IPS DF 6.9 (cell line): ENCODE results near the gene HTR1B.

Experiments used
- DNase-seq: peaks from one replicate; pipeline ENCODE4 v3.0.0-alpha.2; 2013; ENCODE audit warnings: low read depth, low spot score
- H3K27ac ChIP-seq: one replicate; pipeline ENCODE4 v1.5.1; 2013; ENCODE audit warnings: low read length, control low read depth
- H3K27me3 ChIP-seq: 2 replicates; pipeline ENCODE4 v1.6.1; 2013; ENCODE audit warnings: mild to moderate bottlenecking, low read length; ENCODE audit not compliant: control insufficient read depth, insufficient read depth
- H3K36me3 ChIP-seq: 2 replicates; pipeline ENCODE4 v1.6.1; 2013; ENCODE audit warnings: low read length; ENCODE audit not compliant: control insufficient read depth, insufficient read depth
- H3K4me1 ChIP-seq: 2 replicates; pipeline ENCODE4 v1.6.1; 2013; ENCODE audit warnings: low read length; ENCODE audit not compliant: control insufficient read depth, insufficient read depth
- H3K4me3 ChIP-seq: 2 replicates; pipeline ENCODE4 v1.5.1; 2013; ENCODE audit warnings: mild to moderate bottlenecking, low read length
- H3K9me3 ChIP-seq: 2 replicates; pipeline ENCODE4 v1.6.1; 2013; ENCODE audit warnings: low read length, inconsistent platforms; ENCODE audit not compliant: control insufficient read depth, insufficient read depth
- WGBS: extraction: QIAGEN DNeasy Blood & Tissue Kit; methylation state at CpG from one replicate; pipeline ENCODE4 v1.1.7; 2013; ENCODE audit warnings: mixed read lengths, missing lambda C conversion rate; ENCODE audit not compliant: insufficient read length, insufficient coverage; 5-methylcytosine and 5-hydroxymethylcytosine counted together

The HTR1B gene

GRCh38 chr6:77468939-77469338 is 5.6 kb upstream of the HTR1B start:
- Histone ChIP-seq H3K4me1 (no peaks in the 10 kb centered on the region), H3K9me3 (no peaks in the 10 kb centered on the region), H3K27me3 (peaks cover 13% of the 10 kb centered on the region; the same call in 1 of the 2 replicates), H3K4me3 (no peak overlapping the region), H3K36me3 (no peaks in the 10 kb centered on the region), H3K27ac (no peak overlapping the region)
- DNase-seq: no peak
- 100% methylated on average over 1 of the region's 6 CpGs for whole genome bisulfite sequencing

GRCh38 chr6:77466451-77467437 is 3.5 kb upstream of the HTR1B start:
- peaks cover 22% of the 10 kb centered on the region; the same call in 1 of the 2 replicates for H3K27me3 ChIP-seq
- H3K36me3 ChIP-seq: no peaks in the 10 kb centered on the region
- H3K27ac ChIP-seq: no peak overlapping the region
- peaks cover 2% of the 10 kb centered on the region; the same call in 1 of the 2 replicates for H3K4me1 ChIP-seq
- no peak for DNase-seq
- peak overlapping the region; percentile 68; the same call in 1 of the 2 replicates for H3K4me3 ChIP-seq
- H3K9me3 ChIP-seq: no peaks in the 10 kb centered on the region
- WGBS: no CpG with 5 or more reads among the region's 30 CpGs

- Histone ChIP-seq H3K4me1 (peaks cover 2% of the 10 kb centered on the region; the same call in 1 of the 2 replicates), H3K36me3 (no peaks in the 10 kb centered on the region), H3K27me3 (peaks cover 22% of the 10 kb centered on the region; the same call in 1 of the 2 replicates), H3K4me3 (peak overlapping the region; percentile 68; the same call in 1 of the 2 replicates), H3K9me3 (no peaks in the 10 kb centered on the region), H3K27ac (no peak overlapping the region)
- WGBS: no CpG with 5 or more reads among the region's 17 CpGs
- DNase-seq: no peak
Observed at GRCh38 chr6:77466055-77466450, 2.8 kb upstream of the HTR1B start.

DNA sequence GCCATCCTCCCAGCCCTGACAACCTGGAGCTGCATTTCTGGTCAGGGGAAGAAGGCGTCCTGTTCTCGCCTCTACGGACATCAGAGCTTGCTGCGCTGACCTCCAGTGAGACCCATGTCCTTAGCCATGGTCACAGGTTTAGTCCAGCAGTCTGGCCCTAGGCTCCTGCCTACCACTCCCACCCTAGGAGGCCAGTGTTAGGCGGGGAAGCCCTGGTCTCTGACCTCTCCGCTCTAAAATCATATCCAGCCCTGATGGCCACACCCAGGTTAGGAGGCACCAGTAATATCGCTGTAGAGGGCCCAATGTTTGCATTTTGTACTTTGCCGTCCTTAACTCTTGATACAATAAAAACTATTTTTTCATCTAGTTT is 1.2 kb upstream of the HTR1B start:
- Histone ChIP-seq H3K9me3 (no peaks in the 10 kb centered on the region), H3K27me3 (peaks cover 22% of the 10 kb centered on the region; the same call in 1 of the 2 replicates), H3K4me3 (peak overlapping the region; percentile 86; the same call in 1 of the 2 replicates), H3K27ac (no peak overlapping the region), H3K4me1 (peaks cover 2% of the 10 kb centered on the region; the same call in 1 of the 2 replicates), H3K36me3 (no peaks in the 10 kb centered on the region)
- no CpG with 5 or more reads among the region's 8 CpGs for WGBS
- DNase-seq: no peak

- H3K9me3 ChIP-seq: no peaks in the 10 kb centered on the region
- H3K36me3 ChIP-seq: no peaks in the 10 kb centered on the region
- no peak overlapping the region for H3K27ac ChIP-seq
- peak overlapping the region; percentile 86; the same call in 1 of the 2 replicates for H3K4me3 ChIP-seq
- no peak for DNase-seq
- H3K27me3 ChIP-seq: peaks cover 22% of the 10 kb centered on the region; the same call in 1 of the 2 replicates
- H3K4me1 ChIP-seq: peaks cover 2% of the 10 kb centered on the region; the same call in 1 of the 2 replicates
- no CpG with 5 or more reads among the region's 53 CpGs for WGBS
Observed at GRCh38 chr6:77463861-77464494, 687 bp upstream of the HTR1B start.

GRCh38 chr6:77462359-77463307 is 658 bp downstream of the HTR1B start:
- WGBS: no CpG with 5 or more reads among the region's 55 CpGs
- Histone ChIP-seq H3K9me3 (no peaks in the 10 kb centered on the region), H3K27ac (no peak overlapping the region), H3K36me3 (no peaks in the 10 kb centered on the region), H3K4me3 (peak overlapping the region; percentile 86), H3K27me3 (peaks cover 22% of the 10 kb centered on the region; the same call in 1 of the 2 replicates), H3K4me1 (peaks cover 2% of the 10 kb centered on the region; the same call in 1 of the 2 replicates)
- DNase-seq: no peak

- Histone ChIP-seq H3K9me3 (no peaks in the 10 kb centered on the region), H3K36me3 (no peaks in the 10 kb centered on the region), H3K4me3 (no peak overlapping the region), H3K27me3 (peaks cover 15% of the 10 kb centered on the region; the same call in 1 of the 2 replicates), H3K27ac (no peak overlapping the region), H3K4me1 (peaks cover 2% of the 10 kb centered on the region; the same call in 1 of the 2 replicates)
- DNase-seq: no peak
- WGBS: no CpG with 5 or more reads among the region's 8 CpGs
Observed at GRCh38 chr6:77461796-77462195, 1.5 kb downstream of the HTR1B start.

DNA sequence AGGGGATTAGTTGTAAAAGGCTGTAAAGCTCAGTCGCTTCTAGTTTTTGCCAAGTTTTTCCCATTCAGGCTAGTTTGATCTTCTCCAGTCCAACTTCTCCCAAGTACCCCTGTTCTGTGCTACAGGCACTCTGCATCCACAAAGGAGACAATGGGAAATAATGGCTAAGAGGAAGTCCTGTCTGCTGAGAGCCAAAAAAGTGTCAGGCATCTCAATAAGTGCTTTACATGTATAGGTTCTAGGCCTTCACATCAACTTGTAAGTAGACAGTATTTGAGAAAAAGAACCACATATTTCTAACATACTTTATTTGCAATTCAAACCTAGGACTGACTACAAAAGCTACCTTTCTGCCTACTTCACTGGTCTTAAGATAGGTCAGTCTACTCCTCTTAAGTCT is 4.9 kb downstream of the HTR1B start:
- no peak for DNase-seq
- peaks cover 6% of the 10 kb centered on the region for H3K4me1 ChIP-seq
- peaks cover 5% of the 10 kb centered on the region; the same call in 1 of the 2 replicates for H3K27me3 ChIP-seq
- no peak overlapping the region for H3K4me3 ChIP-seq
- no peaks in the 10 kb centered on the region for H3K9me3 ChIP-seq
- no peaks in the 10 kb centered on the region for H3K36me3 ChIP-seq
- H3K27ac ChIP-seq: no peak overlapping the region
- WGBS: no CpG with 5 or more reads among the region's 1 CpG

DNA sequence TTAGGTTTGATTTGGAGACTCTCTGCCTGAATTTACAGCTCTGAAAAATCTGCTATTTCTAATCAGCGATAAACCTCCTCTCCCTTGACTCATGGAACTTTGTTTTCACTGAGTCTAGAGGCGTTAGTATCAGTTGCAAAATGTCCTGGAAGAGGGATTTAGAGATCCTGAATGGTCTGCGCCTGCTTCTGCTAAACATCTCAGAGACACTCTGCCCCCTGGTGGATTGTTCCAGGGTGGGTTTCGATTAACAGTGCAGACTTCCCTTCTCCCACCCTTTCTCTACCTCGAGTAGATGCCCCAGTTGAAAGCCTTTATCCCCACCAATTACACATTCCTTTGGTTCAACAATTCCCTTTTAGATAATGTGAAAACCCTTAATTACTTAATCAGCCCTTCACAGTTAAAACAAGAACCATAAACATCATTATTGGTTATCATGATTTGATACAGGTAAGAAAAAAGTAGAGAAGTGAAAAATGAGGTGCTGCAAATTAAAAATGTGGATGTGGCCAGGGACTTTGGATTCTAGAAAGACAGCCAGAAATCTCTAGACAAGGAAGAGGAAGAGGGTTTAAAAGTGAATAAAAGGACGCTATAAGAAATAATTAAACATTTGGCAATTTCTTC is 5.5 kb downstream of the HTR1B start:
- Histone ChIP-seq H3K27ac (no peak overlapping the region), H3K9me3 (no peaks in the 10 kb centered on the region), H3K4me3 (no peak overlapping the region), H3K4me1 (peaks cover 5% of the 10 kb centered on the region), H3K27me3 (peaks cover 3% of the 10 kb centered on the region; the same call in 1 of the 2 replicates), H3K36me3 (no peaks in the 10 kb centered on the region)
- no CpG with 5 or more reads among the region's 6 CpGs for WGBS
- DNase-seq: no peak
